GM13977 (cell line): ENCODE measurements around the gene RPS6KA4.
A peak's percentile ranks its signal among the peaks of the same experiment; 100 is the strongest.
"Not testable (repeated sequence)": the region's sequence is repeated elsewhere in the genome, so short reads cannot be mapped to it uniquely, and the experiment has no call there.

Experiments used
- DNase-seq: peaks from one replicate; pipeline ENCODE4 v3.0.0; 2012; ENCODE audit warnings: low spot score
- in situ Hi-C: fragments of 300-500 bp; cut with MboI; formaldehyde crosslinking; loops from one replicate; pipeline ENCODE4 v1.12.0; 2022; ENCODE audit warnings: low sequenced_read_pairs, low pct_unique_long_range_greater_than_20kb, mixed read lengths, inconsistent platforms; ENCODE audit not compliant: unreplicated experiment
- TF ChIP-seq, protein P1 (sequence below): IDR thresholded peaks from 2 replicates; pipeline ENCODE4 v1.5.1; 2012; ENCODE audit warnings: mild to moderate bottlenecking, control low read depth; ENCODE audit not compliant: insufficient read depth; ENCODE audit errors: extremely low read depth, missing control alignments

Gene RPS6KA4

DNA sequence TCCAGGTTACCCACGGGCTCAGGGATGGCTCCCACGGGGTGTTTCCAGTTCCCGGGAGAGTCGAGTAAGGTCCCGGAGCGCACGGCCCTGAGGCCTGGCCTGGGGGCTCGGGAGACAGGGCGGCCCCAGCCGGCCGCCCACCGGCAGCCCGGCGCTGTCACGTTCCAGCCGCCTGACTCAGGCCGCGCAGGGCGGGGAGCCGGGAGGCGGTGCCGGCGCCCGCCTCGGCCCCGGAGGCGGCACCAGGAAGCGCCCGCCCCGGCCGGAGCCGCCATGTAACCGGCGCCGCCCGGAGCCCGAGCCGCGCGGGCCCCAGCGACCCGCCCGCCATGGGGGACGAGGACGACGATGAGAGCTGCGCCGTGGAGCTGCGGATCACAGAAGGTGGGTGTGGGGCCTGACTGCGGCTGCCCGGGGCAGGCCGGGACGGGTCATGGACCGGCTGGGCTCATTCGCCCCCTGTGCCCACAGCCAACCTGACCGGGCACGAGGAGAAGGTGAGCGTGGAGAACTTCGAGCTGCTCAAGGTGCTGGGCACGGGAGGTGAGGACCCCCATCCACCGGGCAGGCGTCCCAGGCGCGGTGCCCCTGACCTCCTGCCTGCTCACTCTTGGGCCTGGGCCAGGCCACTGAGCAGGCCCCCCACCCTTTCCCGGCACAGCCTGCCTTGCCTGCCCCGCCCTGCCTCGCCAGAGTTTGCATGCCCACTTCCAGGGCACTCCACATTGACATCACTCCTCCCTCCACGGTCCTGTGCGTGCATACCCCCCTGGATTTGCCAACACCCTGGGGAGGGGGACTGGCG is at the start of gene RPS6KA4:
TSS of gene RPS6KA4 (plus strand) at position 256 of the 805 bp plus-strand sequence. CDS start at position 330, 74 bp downstream.
- in situ Hi-C loops = no loop called here
- peak; percentile 96 for DNase-seq
- TF ChIP-seq, protein P1, sequence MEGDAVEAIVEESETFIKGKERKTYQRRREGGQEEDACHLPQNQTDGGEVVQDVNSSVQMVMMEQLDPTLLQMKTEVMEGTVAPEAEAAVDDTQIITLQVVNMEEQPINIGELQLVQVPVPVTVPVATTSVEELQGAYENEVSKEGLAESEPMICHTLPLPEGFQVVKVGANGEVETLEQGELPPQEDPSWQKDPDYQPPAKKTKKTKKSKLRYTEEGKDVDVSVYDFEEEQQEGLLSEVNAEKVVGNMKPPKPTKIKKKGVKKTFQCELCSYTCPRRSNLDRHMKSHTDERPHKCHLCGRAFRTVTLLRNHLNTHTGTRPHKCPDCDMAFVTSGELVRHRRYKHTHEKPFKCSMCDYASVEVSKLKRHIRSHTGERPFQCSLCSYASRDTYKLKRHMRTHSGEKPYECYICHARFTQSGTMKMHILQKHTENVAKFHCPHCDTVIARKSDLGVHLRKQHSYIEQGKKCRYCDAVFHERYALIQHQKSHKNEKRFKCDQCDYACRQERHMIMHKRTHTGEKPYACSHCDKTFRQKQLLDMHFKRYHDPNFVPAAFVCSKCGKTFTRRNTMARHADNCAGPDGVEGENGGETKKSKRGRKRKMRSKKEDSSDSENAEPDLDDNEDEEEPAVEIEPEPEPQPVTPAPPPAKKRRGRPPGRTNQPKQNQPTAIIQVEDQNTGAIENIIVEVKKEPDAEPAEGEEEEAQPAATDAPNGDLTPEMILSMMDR = no peak

DNA sequence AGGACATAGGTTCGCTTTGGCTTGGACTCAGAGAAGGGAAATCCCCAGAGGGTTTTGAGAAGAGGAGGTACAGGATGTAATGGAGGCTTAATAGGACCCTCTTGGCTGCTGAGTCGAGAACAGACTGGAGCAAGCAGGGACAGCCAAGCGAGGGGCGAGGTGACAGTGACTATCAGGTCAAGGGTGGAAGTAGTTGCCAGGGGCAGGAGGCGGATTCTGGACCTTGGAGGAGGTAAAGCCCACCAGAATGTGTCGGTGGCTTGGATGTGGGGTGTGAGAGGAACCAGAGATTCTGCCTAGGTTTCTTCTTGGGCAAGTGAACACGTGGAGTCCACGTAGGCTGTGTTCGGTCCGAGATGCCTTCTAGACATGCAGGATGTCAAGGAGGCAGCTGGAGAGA is 46.0 kb upstream of the RPS6KA4 start:
- TF ChIP-seq, protein P1 = no peak
- no peak for DNase-seq
- in situ Hi-C loops = no loop called here

DNA sequence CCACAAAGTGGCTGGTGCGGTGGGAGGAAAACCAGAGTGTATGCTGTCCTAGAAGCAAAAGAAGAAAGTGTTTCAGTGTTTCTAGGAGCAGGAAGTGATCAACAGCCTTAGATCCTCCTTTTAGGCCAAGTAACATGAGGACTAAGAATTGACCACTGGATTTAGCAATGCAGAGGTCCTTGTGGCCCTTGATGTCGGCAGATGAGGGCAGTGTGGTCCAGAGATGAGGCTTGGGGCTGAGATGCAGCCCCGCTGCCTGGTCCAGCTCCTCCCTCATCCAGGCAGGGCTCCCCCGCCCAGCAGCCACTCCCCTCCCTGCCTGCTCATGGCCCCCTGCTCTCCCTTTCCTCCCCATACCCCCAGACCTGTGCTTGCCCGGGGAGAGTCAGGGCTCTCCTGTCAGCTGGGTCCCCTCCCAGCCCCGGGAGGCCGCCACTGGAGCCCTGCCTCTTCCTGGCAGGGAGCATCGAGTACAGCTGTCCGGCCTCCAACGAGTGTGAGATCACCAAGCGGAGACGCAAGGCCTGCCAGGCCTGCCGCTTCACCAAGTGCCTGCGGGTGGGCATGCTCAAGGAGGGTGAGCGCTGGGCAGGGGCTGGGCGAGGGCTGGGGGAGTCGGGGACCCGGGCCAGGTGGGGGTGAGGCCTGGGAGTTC is 45.3 kb upstream of the RPS6KA4 start:
- in situ Hi-C loops = no loop called here
- TF ChIP-seq, protein P1 = no peak
- DNase-seq = no peak

DNA sequence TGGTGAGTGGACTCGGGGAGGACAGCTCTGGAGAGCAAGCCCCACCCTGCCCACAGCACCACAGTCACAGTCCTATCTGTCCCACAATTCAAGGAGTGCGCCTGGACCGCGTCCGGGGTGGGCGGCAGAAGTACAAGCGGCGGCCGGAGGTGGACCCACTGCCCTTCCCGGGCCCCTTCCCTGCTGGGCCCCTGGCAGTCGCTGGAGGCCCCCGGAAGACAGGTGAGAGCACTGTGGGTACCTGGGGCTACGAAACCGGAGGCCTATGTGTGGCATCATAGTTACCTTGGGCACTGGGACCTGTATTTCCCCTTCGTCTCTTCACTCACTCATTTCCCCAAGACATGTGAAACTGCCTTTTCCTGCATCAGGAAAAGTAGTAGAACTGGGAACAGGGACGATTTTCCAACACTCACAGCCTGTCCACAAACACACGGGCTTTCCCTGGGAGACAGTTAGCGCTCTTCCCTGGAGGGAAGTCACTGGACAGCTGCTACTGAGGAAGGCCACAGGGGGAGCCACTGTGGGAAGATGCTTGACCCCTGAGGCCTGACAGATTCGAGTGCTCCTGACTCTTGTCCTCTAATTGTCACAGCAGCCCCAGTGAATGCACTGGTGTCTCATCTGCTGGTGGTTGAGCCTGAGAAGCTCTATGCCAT is 44.7 kb upstream of the RPS6KA4 start:
- no peak for DNase-seq
- TF ChIP-seq, protein P1 = peak; percentile 16
- in situ Hi-C loops = no loop called here

- in situ Hi-C loops = no loop called here
- DNase-seq = no peak
- TF ChIP-seq, protein P1 = no peak
Observed at GRCh38 chr11:64314805-64315561, 44.0 kb upstream of the RPS6KA4 start.

GRCh38 chr11:64315667-64316526 is 43.1 kb upstream of the RPS6KA4 start:
- DNase-seq, in situ Hi-C loops: not testable (repeated sequence)
